IMR-90 (cell line): Measurements from ENCODE around the gene KMT2A. TPM values are rescaled to one million over a fixed set of nuclear protein-coding genes. Genes with fewer than 3 reads are reported as not detected.

ENCODE experiments used
- ATAC-seq: fragments of 200-7000 bp; cut with Tn5 transposase; 2 replicates; pipeline ENCODE4 v1.9.1; 2020; ENCODE audit warnings: low read depth, mild to moderate bottlenecking, moderate library complexity
- BruUV-seq: library from RNA; stranded (reverse); fragments of 400-500 nt; replicated peaks from 2 replicates; lab custom pipeline; 2021; lab: Mats Ljungman, UMichigan
- CTCF ChIA-PET: fragments of 300-600 bp; formaldehyde crosslinking; extraction: SDS; loops from one replicate; lab custom pipeline; 2021; ENCODE audit warnings: antibody characterized with exemption; lab: Yijun Ruan, JAX
- POLR2A ChIA-PET: fragments of 300-600 bp; sonication (Branson Sonifier 250); formaldehyde crosslinking; loops from one replicate; lab custom pipeline; 2022; ENCODE audit warnings: antibody characterized with exemption; ENCODE audit not compliant: unreplicated experiment; lab: Charles Lee
- DNase-seq: peaks from one replicate; pipeline ENCODE4 v3.0.0; 2013
- H2AFZ ChIP-seq: replicated peaks from 2 replicates; pipeline ENCODE3; 2013; ENCODE audit warnings: low read length, mild to moderate bottlenecking; ENCODE audit not compliant: poor library complexity
- H2AK5ac ChIP-seq: 2 replicates; pipeline ENCODE4 v1.6.1; 2013; ENCODE audit warnings: low read depth, low read length, inconsistent platforms
- H2AK9ac ChIP-seq: replicated peaks from 2 replicates; pipeline ENCODE3; 2013; ENCODE audit warnings: mild to moderate bottlenecking, low read depth, low read length, moderate library complexity; ENCODE audit not compliant: poor library complexity
- H2BK120ac ChIP-seq: 2 replicates; pipeline ENCODE4 v1.6.1; 2013; ENCODE audit warnings: low read depth, low read length, inconsistent platforms
- H2BK15ac ChIP-seq: 3 replicates; pipeline ENCODE4 v1.6.1; 2013; ENCODE audit warnings: low read depth, low read length, inconsistent platforms
- H2BK20ac ChIP-seq: 2 replicates; pipeline ENCODE4 v1.6.1; 2013; ENCODE audit warnings: low read depth, mild to moderate bottlenecking, inconsistent platforms, low read length, moderate library complexity
- H2BK5ac ChIP-seq: 2 replicates; pipeline ENCODE4 v1.6.1; 2013; ENCODE audit warnings: mild to moderate bottlenecking, low read depth, low read length, inconsistent platforms; ENCODE audit not compliant: poor library complexity, severe bottlenecking
- H3K14ac ChIP-seq: replicated peaks from 2 replicates; pipeline ENCODE4 v1.6.1; 2013; ENCODE audit warnings: low read depth, low read length, inconsistent platforms
- H3K18ac ChIP-seq: 2 replicates; pipeline ENCODE4 v1.6.1; 2013; ENCODE audit warnings: low read depth, low read length, control low read depth
- H3K23ac ChIP-seq: 2 replicates; pipeline ENCODE4 v1.6.1; 2013; ENCODE audit warnings: low read depth, low read length, inconsistent platforms
- H3K27ac ChIP-seq: 2 replicates; pipeline ENCODE4 v1.5.1; 2013; ENCODE audit warnings: mild to moderate bottlenecking, control low read depth, low read length; ENCODE audit not compliant: insufficient read depth
- H3K27me3 ChIP-seq: 2 replicates; pipeline ENCODE4 v1.6.1; 2013; ENCODE audit warnings: low read length; ENCODE audit not compliant: control insufficient read depth, insufficient read depth
- H3K36me3 ChIP-seq: 2 replicates; pipeline ENCODE4 v1.6.1; 2013; ENCODE audit warnings: low read length, mixed read lengths; ENCODE audit not compliant: control insufficient read depth, insufficient read depth
- H3K4ac ChIP-seq: 2 replicates; pipeline ENCODE4 v1.6.1; 2013; ENCODE audit warnings: low read depth, low read length, inconsistent platforms
- H3K4me1 ChIP-seq: 2 replicates; pipeline ENCODE4 v1.6.1; 2013; ENCODE audit warnings: low read length, mixed read lengths; ENCODE audit not compliant: control insufficient read depth, insufficient read depth
- H3K4me2 ChIP-seq: 2 replicates; pipeline ENCODE4 v1.6.1; 2013; ENCODE audit warnings: low read depth, mild to moderate bottlenecking, control low read depth, low read length, moderate library complexity
- H3K4me3 ChIP-seq: 2 replicates; pipeline ENCODE4 v1.5.1; 2013; ENCODE audit warnings: low read depth, mild to moderate bottlenecking, control low read depth, low read length, moderate library complexity; ENCODE audit not compliant: insufficient read depth
- H3K56ac ChIP-seq: 2 replicates; pipeline ENCODE4 v1.6.1; 2013; ENCODE audit warnings: low read length, inconsistent platforms; ENCODE audit not compliant: insufficient read depth; ENCODE audit errors: extremely low read depth
- H3K79me1 ChIP-seq, 2 experiments: 2 replicates each; pipeline ENCODE4 v1.6.1; 2013; ENCODE audit warnings: low read length in 2 of 2, inconsistent platforms in 1 of 2, low read depth in 1 of 2
- H3K9ac ChIP-seq: 2 replicates; pipeline ENCODE4 v1.6.1; 2013; ENCODE audit warnings: low read depth, low read length, control low read depth
- H3K9me1 ChIP-seq: 2 replicates; pipeline ENCODE4 v1.6.1; 2013; ENCODE audit warnings: low read length, inconsistent platforms; ENCODE audit not compliant: insufficient read depth
- H3K9me3 ChIP-seq: 2 replicates; pipeline ENCODE4 v1.6.1; 2013; ENCODE audit warnings: low read length; ENCODE audit not compliant: control insufficient read depth, insufficient read depth
- H4K20me1 ChIP-seq: 2 replicates; pipeline ENCODE4 v1.6.1; 2013; ENCODE audit warnings: low read length, inconsistent platforms; ENCODE audit not compliant: insufficient read depth
- H4K5ac ChIP-seq: 2 replicates; pipeline ENCODE4 v1.6.1; 2013; ENCODE audit warnings: mild to moderate bottlenecking, low read depth, low read length, control low read depth
- H4K8ac ChIP-seq, 2 experiments: 2 replicates each; pipeline ENCODE4 v1.6.1; 2013; ENCODE audit warnings: low read depth in 2 of 2, low read length in 2 of 2, control low read depth in 1 of 2, inconsistent platforms in 1 of 2
- H4K91ac ChIP-seq: 2 replicates; pipeline ENCODE4 v1.6.1; 2013; ENCODE audit warnings: low read depth, low read length, inconsistent platforms; ENCODE audit not compliant: insufficient read depth
- BHLHE40 ChIP-seq: fragments of 150-350 bp; IDR thresholded peaks from 2 replicates; pipeline ENCODE4 v1.6.1; 2016; ENCODE audit warnings: mild to moderate bottlenecking, low read depth, low read length
- CEBPB ChIP-seq: IDR thresholded peaks from 2 replicates; pipeline ENCODE4 v1.6.1; 2012; ENCODE audit warnings: low read depth, low read length, improper control_type of control experiment
- CHD1 ChIP-seq: IDR thresholded peaks from 2 replicates; pipeline ENCODE4 v1.6.1; 2012; ENCODE audit warnings: low read depth, low read length, improper control_type of control experiment
- FOS ChIP-seq: fragments of 150-350 bp; IDR thresholded peaks from 2 replicates; pipeline ENCODE4 v1.6.1; 2016; ENCODE audit warnings: low read depth, low read length
- MAFK ChIP-seq: IDR thresholded peaks from 2 replicates; pipeline ENCODE4 v1.6.1; 2012; ENCODE audit warnings: low read depth, low read length, improper control_type of control experiment
- MAZ ChIP-seq: IDR thresholded peaks from 2 replicates; pipeline ENCODE4 v1.6.1; 2012; ENCODE audit warnings: low read depth, mild to moderate bottlenecking, low read length, improper control_type of control experiment, moderate library complexity, borderline replicate concordance
- MXI1 ChIP-seq: IDR thresholded peaks from 2 replicates; pipeline ENCODE4 v1.6.1; 2012; ENCODE audit warnings: low read depth, mild to moderate bottlenecking, low read length, moderate library complexity, borderline replicate concordance
- NFE2L2 ChIP-seq: fragments of 150-350 bp; IDR thresholded peaks from 2 replicates; pipeline ENCODE4 v1.6.1; 2016; ENCODE audit warnings: low read depth, mild to moderate bottlenecking, low read length
- POLR2A ChIP-seq: IDR thresholded peaks from 2 replicates; pipeline ENCODE4 v1.6.1; 2012; ENCODE audit warnings: mild to moderate bottlenecking, low read depth, low read length
- RAD21 ChIP-seq: IDR thresholded peaks from 2 replicates; pipeline ENCODE4 v1.6.1; 2012; ENCODE audit warnings: low read length, improper control_type of control experiment
- RFX5 ChIP-seq: IDR thresholded peaks from 2 replicates; pipeline ENCODE4 v1.8.0; 2012; ENCODE audit warnings: low read depth, mild to moderate bottlenecking, low read length, moderate library complexity
- SMC3 ChIP-seq: fragments of 150-350 bp; IDR thresholded peaks from 2 replicates; pipeline ENCODE4 v1.6.1; 2016; ENCODE audit warnings: low read depth, mild to moderate bottlenecking, antibody characterized with exemption, low read length, moderate library complexity
- USF2 ChIP-seq: fragments of 150-350 bp; IDR thresholded peaks from 2 replicates; pipeline ENCODE4 v1.6.1; 2017; ENCODE audit warnings: mild to moderate bottlenecking, antibody characterized with exemption, low read length, low read depth
- WGBS, 2 experiments: methylation state at CpG; one replicate each; pipeline versions ENCODE4 v1.1.5 to v1.1.7; 2013; ENCODE audit warnings: missing lambda C conversion rate in 2 of 2; ENCODE audit not compliant: insufficient read length in 1 of 2; ENCODE audit errors: extremely low coverage in 2 of 2; 5-methylcytosine and 5-hydroxymethylcytosine counted together
- dilution Hi-C: fragments of 300-500 bp; cut with HindIII; formaldehyde crosslinking; loops from one replicate; pipeline ENCODE4 v1.14.3; 2018; ENCODE audit warnings: low sequenced_read_pairs; ENCODE audit not compliant: unreplicated experiment
- in situ Hi-C: fragments of 300-500 bp; cut with MboI; formaldehyde crosslinking; loops from 3 replicates; pipeline ENCODE4 v1.14.3; 2019; ENCODE audit warnings: low sequenced_read_pairs, inconsistent platforms, mixed read lengths
- intact Hi-C: fragments of 100-400 bp; cut with micrococcal nuclease; formaldehyde crosslinking; loops from 2 replicates; pipeline ENCODE4 v1.10.0; 2022
- polyA plus RNA-seq, 3 experiments: library from polyadenylated mRNA; depleted of rRNA; stranded (reverse); fragments of >200 nt; gene quantifications; 2 replicates each; pipeline ENCODE4 v1.2.3, GENCODE V29; 2012; ENCODE audit warnings: low replicate concordance in 1 of 3
- total RNA-seq: library from RNA; depleted of rRNA; stranded (reverse); fragments of >200 nt; gene quantifications from 2 replicates; pipeline ENCODE4 v1.2.3, GENCODE V29; 2012
- TF ChIP-seq, protein P1 (sequence below): fragments of 150-350 bp; IDR thresholded peaks from 2 replicates; pipeline ENCODE4 v1.6.1; 2016; ENCODE audit warnings: low read depth, mild to moderate bottlenecking, low read length, moderate library complexity, borderline replicate concordance

KMT2A gene
- total and polyA plus RNA-seq, 2 of the 4 experiments (the other 2 are of a cell fraction): 18.2 to 21.1 TPM

GRCh38 chr11:118552341-118552740, 116.0 kb downstream of the KMT2A start:
- Histone ChIP-seq H4K5ac (no peak overlapping the region), H4K20me1 (no peaks in the 10 kb centered on the region), H2AK5ac (no peak overlapping the region), H3K27me3 (no peaks in the 10 kb centered on the region), H3K4me3 (no peak overlapping the region), H3K18ac (no peak overlapping the region), H2BK120ac (no peak overlapping the region), H2AFZ (no peak overlapping the region), H2BK5ac (no peak overlapping the region), H3K4me1 (no peaks in the 10 kb centered on the region), H4K8ac (no peak overlapping the region), H3K36me3 (peaks cover 20% of the 10 kb centered on the region), H4K91ac (no peak overlapping the region), H3K9ac (no peak overlapping the region), H3K79me1 (no peaks in the 10 kb centered on the region), H2BK15ac (no peak overlapping the region), H3K27ac (no peak overlapping the region), H2AK9ac (no peak overlapping the region), H3K9me1 (no peaks in the 10 kb centered on the region), H3K56ac (no peak overlapping the region), H3K23ac (no peak overlapping the region), H3K4me2 (no peak overlapping the region), H3K4ac (no peak overlapping the region), H3K9me3 (no peaks in the 10 kb centered on the region), H2BK20ac (no peak overlapping the region), H3K14ac (no peak overlapping the region)
- WGBS, 2 experiments: 86% methylated on average over 4 of the region's 4 CpGs; no CpG with 5 or more reads in 1 of the 2 experiments
- intact Hi-C loops: no loop called here
- TF ChIP-seq MAZ (no peak), FOS (no peak), CHD1 (no peak), SMC3 (no peak), POLR2A (no peak), BHLHE40 (no peak), CEBPB (no peak), MAFK (no peak), RAD21 (no peak), USF2 (no peak), MXI1 (no peak), RFX5 (no peak), NFE2L2 (no peak)
- TF ChIP-seq, protein P1, sequence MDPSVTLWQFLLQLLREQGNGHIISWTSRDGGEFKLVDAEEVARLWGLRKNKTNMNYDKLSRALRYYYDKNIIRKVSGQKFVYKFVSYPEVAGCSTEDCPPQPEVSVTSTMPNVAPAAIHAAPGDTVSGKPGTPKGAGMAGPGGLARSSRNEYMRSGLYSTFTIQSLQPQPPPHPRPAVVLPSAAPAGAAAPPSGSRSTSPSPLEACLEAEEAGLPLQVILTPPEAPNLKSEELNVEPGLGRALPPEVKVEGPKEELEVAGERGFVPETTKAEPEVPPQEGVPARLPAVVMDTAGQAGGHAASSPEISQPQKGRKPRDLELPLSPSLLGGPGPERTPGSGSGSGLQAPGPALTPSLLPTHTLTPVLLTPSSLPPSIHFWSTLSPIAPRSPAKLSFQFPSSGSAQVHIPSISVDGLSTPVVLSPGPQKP: no peak
- no TSS peak for BruUV-seq
- in situ Hi-C loops: no loop called here
- ChIA-PET CTCF (no interaction called here), POLR2A (no interaction called here)
- dilution Hi-C loops: no loop called here
- no peak for DNase-seq
- ATAC-seq: no peak
